CD8-positive, alpha-beta memory T cell (primary cell): ENCODE results near the gene PRSS56. TPM values are rescaled to one million over a fixed set of nuclear protein-coding genes. Genes with fewer than 3 reads are reported as not detected.

Experiments
- CTCF ChIA-PET: fragments of 350-600 bp; sonication (Branson Sonifier 250); formaldehyde crosslinking; loops from one replicate; lab custom pipeline; 2021; ENCODE audit warnings: antibody characterized with exemption; lab: Charles Lee
- POLR2A ChIA-PET: fragments of 350-600 bp; sonication (Branson Sonifier 250); formaldehyde crosslinking; loops from one replicate; lab custom pipeline; 2021; ENCODE audit warnings: antibody characterized with exemption; lab: Charles Lee
- DNase-seq, 5 donors: peaks; one replicate each; pipeline versions ENCODE4 v3.0.0 to v3.0.0-alpha.2; 2020 to 2022; ENCODE audit warnings: mixed read lengths in 1 of 5
- H3K27ac ChIP-seq: one replicate; pipeline ENCODE4 v1.7.0; 2013; ENCODE audit warnings: low read depth, mild to moderate bottlenecking, low read length, moderate library complexity
- H3K27me3 ChIP-seq: 2 replicates; pipeline ENCODE4 v1.7.0; 2013; ENCODE audit warnings: low read length, mild to moderate bottlenecking; ENCODE audit not compliant: insufficient read depth, poor library complexity, severe bottlenecking
- H3K36me3 ChIP-seq: 2 replicates; pipeline ENCODE4 v1.7.0; 2013; ENCODE audit warnings: mild to moderate bottlenecking, low read length, moderate library complexity; ENCODE audit not compliant: insufficient read depth
- H3K4me1 ChIP-seq: 2 replicates; pipeline ENCODE4 v1.7.0; 2013; ENCODE audit warnings: mild to moderate bottlenecking, low read length, moderate library complexity; ENCODE audit not compliant: insufficient read depth
- H3K4me3 ChIP-seq: 2 replicates; pipeline ENCODE4 v1.7.0; 2013; ENCODE audit warnings: mild to moderate bottlenecking, low read length
- H3K9me3 ChIP-seq: 2 replicates; pipeline ENCODE4 v1.7.0; 2013; ENCODE audit warnings: mild to moderate bottlenecking, low read length
- H3K27ac Mint-ChIP-seq, 8 donors: one replicate each; pipeline ENCODE4 v1.8.0; 2020 to 2021; ENCODE audit warnings: mixed read lengths in 8 of 8, mild to moderate bottlenecking in 6 of 8, inconsistent platforms in 3 of 8, moderate library complexity in 3 of 8
- H3K27me3 Mint-ChIP-seq, 2 donors: one replicate each; pipeline ENCODE4 v1.8.0; 2020 to 2021; ENCODE audit warnings: mixed read lengths in 2 of 2, mild to moderate bottlenecking in 1 of 2, moderate library complexity in 1 of 2
- H3K36me3 Mint-ChIP-seq, 3 donors: one replicate each; pipeline ENCODE4 v1.8.0; 2020 to 2021; ENCODE audit warnings: mixed read lengths in 3 of 3, inconsistent platforms in 1 of 3, mild to moderate bottlenecking in 1 of 3
- H3K4me1 Mint-ChIP-seq, 3 donors: one replicate each; pipeline ENCODE4 v1.8.0; 2020 to 2021; ENCODE audit warnings: mixed read lengths in 3 of 3, inconsistent platforms in 1 of 3, mild to moderate bottlenecking in 1 of 3
- H3K4me3 Mint-ChIP-seq, 7 donors: one replicate each; pipeline ENCODE4 v1.8.0; 2020 to 2021; ENCODE audit warnings: mixed read lengths in 7 of 7, mild to moderate bottlenecking in 6 of 7, moderate library complexity in 4 of 7, inconsistent platforms in 2 of 7
- H3K9me3 Mint-ChIP-seq, 5 donors: one replicate each; pipeline ENCODE4 v1.8.0; 2020 to 2022; ENCODE audit warnings: mixed read lengths in 5 of 5, mild to moderate bottlenecking in 3 of 5, moderate library complexity in 2 of 5, inconsistent platforms in 1 of 5
- polyA plus RNA-seq: library from polyadenylated mRNA; unstranded; fragments of 300-500 nt; fragmentation: Illumina TruSeq; gene quantifications from one replicate; pipeline ENCODE4 v1.2.3, GENCODE V29; 2021
- total RNA-seq, 2 experiments: library from RNA; stranded (reverse); gene quantifications; one replicate each; pipeline ENCODE4 v1.2.3, GENCODE V29; 2021

The PRSS56 gene
- total RNA-seq (not detected), polyA plus RNA-seq (not detected)

DNA sequence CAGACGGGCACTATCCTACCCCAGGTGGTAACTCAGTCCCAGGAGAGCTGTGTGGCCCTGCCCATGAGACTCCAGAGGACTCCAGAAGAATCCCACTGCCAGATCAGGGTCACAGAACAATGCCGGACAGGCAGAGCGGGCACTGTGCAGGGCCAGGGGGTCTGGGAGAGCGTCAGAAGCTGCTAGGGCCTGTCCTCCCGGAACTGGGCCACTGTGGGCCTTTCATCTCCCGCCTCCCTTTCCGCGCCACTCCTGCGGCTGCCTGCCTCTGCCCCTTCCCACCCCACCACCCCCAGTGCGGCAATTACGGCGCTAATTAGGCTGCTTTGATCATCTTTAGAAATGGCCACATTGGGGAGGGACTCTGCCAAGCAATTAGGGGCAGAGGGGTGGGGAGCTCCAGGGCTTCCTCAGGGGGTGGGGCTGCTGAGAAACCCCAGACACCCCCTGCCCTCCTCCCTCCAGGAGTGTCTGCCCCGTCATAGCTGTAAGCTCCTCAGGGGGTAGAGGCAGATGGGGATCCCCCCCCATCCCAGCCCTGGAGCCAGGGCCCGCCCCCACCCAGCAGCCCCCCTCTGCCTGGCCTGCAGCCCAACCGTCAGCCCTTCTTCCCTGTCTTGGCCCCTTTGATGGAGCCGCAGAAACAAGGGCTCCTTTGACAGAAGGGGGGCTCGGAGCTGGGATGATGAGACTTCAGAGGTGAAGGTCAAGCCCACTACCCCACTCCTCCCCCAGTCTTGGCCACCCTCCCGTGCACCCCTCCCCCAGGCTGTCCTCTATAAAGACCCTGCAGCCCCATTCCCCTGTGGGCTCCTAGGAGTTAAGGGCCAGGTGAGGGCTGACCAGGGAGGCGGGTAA lies at the start of gene PRSS56:
Gene PRSS56, plus strand, starts transcription at position 808 of the 858 bp plus-strand sequence. CDS start 211 bp downstream, outside the sequence.
- H3K27ac ChIP-seq, result no peak within 1 kb of the TSS
- H3K4me3 ChIP-seq, result no peak within 1 kb of the TSS
- no peaks in the 10 kb centered on the region for H3K9me3 ChIP-seq
- Mint-ChIP-seq H3K4me1 (peaks cover 8 to 16% (median 8%) of the 10 kb centered on the region in 3 donors), H3K27me3 (peaks cover 25 to 35% of the 10 kb centered on the region in 2 donors), H3K9me3 (no peaks in the 10 kb centered on the region), H3K36me3 (no peaks in the 10 kb centered on the region), H3K27ac (no peak within 1 kb of the TSS), H3K4me3 (no peak within 1 kb of the TSS)
- peaks cover 10% of the 10 kb centered on the region for H3K4me1 ChIP-seq
- ChIA-PET POLR2A (no interaction called here), CTCF (interaction anchor here (1.6 kb wide), 1 partner anchor 12 kb away, joined by 6 read pairs; no protein-coding TSS in a partner anchor)
- H3K27me3 ChIP-seq, result peaks cover 22% of the 10 kb centered on the region
- H3K36me3 ChIP-seq, result no peaks in the 10 kb centered on the region
- DNase-seq, result no peak

- peaks cover 20% of the 10 kb centered on the region for H3K27me3 ChIP-seq
- no peaks in the 10 kb centered on the region for H3K36me3 ChIP-seq
- POLR2A ChIA-PET, result no interaction called here
- H3K4me1 Mint-ChIP-seq, result no peaks in the 10 kb centered on the region
- peaks cover 16 to 63% of the 10 kb centered on the region in 2 donors for H3K27me3 Mint-ChIP-seq
- no peaks in the 10 kb centered on the region for H3K36me3 Mint-ChIP-seq
- no peaks in the 10 kb centered on the region for H3K4me1 ChIP-seq
- CTCF ChIA-PET, result no interaction called here
- DNase-seq, result peak in 1 of 5 donors; percentile 9
- no peak overlapping the region for H3K4me3 ChIP-seq
- H3K27ac Mint-ChIP-seq, result no peak overlapping the region
- no peak overlapping the region for H3K4me3 Mint-ChIP-seq
- peaks cover 2 to 12% (median 6%) of the 10 kb centered on the region in 5 donors for H3K9me3 Mint-ChIP-seq
- H3K27ac ChIP-seq, result no peak overlapping the region
- H3K9me3 ChIP-seq, result no peaks in the 10 kb centered on the region
Observed at GRCh38 chr2:232473467-232473890, 46.7 kb upstream of the PRSS56 start.

GRCh38 chr2:232476045-232476444 lies 44.1 kb upstream of the PRSS56 start:
- no peaks in the 10 kb centered on the region for H3K4me1 Mint-ChIP-seq
- H3K27me3 ChIP-seq, result peaks cover 20% of the 10 kb centered on the region
- H3K4me3 ChIP-seq, result no peak overlapping the region
- no peak overlapping the region for H3K27ac ChIP-seq
- no peaks in the 10 kb centered on the region for H3K4me1 ChIP-seq
- peaks cover 2 to 12% (median 6%) of the 10 kb centered on the region in 5 donors for H3K9me3 Mint-ChIP-seq
- ChIA-PET POLR2A (no interaction called here), CTCF (no interaction called here)
- H3K9me3 ChIP-seq, result no peaks in the 10 kb centered on the region
- H3K36me3 Mint-ChIP-seq, result no peaks in the 10 kb centered on the region
- H3K27ac Mint-ChIP-seq, result no peak overlapping the region
- no peak for DNase-seq
- no peak overlapping the region for H3K4me3 Mint-ChIP-seq
- H3K36me3 ChIP-seq, result no peaks in the 10 kb centered on the region
- peaks cover 10 to 55% of the 10 kb centered on the region in 2 donors for H3K27me3 Mint-ChIP-seq

GRCh38 chr2:232476791-232477190 lies 43.4 kb upstream of the PRSS56 start:
- Histone ChIP-seq H3K36me3 (no peaks in the 10 kb centered on the region), H3K9me3 (no peaks in the 10 kb centered on the region), H3K4me3 (no peak overlapping the region), H3K4me1 (no peaks in the 10 kb centered on the region), H3K27me3 (peaks cover 20% of the 10 kb centered on the region), H3K27ac (no peak overlapping the region)
- CTCF ChIA-PET, result no interaction called here
- H3K36me3 Mint-ChIP-seq, result no peaks in the 10 kb centered on the region
- H3K9me3 Mint-ChIP-seq, result peaks cover 2 to 10% (median 6%) of the 10 kb centered on the region in 5 donors
- H3K4me1 Mint-ChIP-seq, result no peaks in the 10 kb centered on the region
- H3K27ac Mint-ChIP-seq, result no peak overlapping the region
- H3K27me3 Mint-ChIP-seq, result peaks cover 10 to 49% of the 10 kb centered on the region in 2 donors
- no peak overlapping the region for H3K4me3 Mint-ChIP-seq
- POLR2A ChIA-PET, result no interaction called here
- DNase-seq, result peak in 1 of 5 donors; percentile 33

GRCh38 chr2:232477751-232478510 lies 42.3 kb upstream of the PRSS56 start:
- CTCF ChIA-PET, result no interaction called here

GRCh38 chr2:232478571-232479340 lies 41.4 kb upstream of the PRSS56 start:
- Mint-ChIP-seq H3K4me3 (no peak overlapping the region), H3K9me3 (no peaks in the 10 kb centered on the region), H3K27me3 (peaks cover 7 to 35% of the 10 kb centered on the region in 2 donors), H3K36me3 (no peaks in the 10 kb centered on the region), H3K4me1 (no peaks in the 10 kb centered on the region), H3K27ac (no peak overlapping the region)
- ChIA-PET CTCF (no interaction called here), POLR2A (no interaction called here)
- Histone ChIP-seq H3K27ac (no peak overlapping the region), H3K27me3 (peaks cover 12% of the 10 kb centered on the region), H3K9me3 (no peaks in the 10 kb centered on the region), H3K4me1 (no peaks in the 10 kb centered on the region), H3K4me3 (no peak overlapping the region), H3K36me3 (no peaks in the 10 kb centered on the region)
- DNase-seq, result peak in 1 of 5 donors; percentile 24

More at GRCh38 chr2:232477751-232478510, 42.3 kb upstream of the PRSS56 start:
- Histone ChIP-seq H3K27ac (no peak overlapping the region), H3K9me3 (no peaks in the 10 kb centered on the region), H3K4me3 (no peak overlapping the region), H3K27me3 (peaks cover 20% of the 10 kb centered on the region), H3K36me3 (no peaks in the 10 kb centered on the region), H3K4me1 (no peaks in the 10 kb centered on the region)
- Mint-ChIP-seq H3K27ac (no peak overlapping the region), H3K4me3 (no peak overlapping the region), H3K36me3 (no peaks in the 10 kb centered on the region), H3K9me3 (peaks cover 0 to 2% (median under 1%) of the 10 kb centered on the region in 5 donors), H3K27me3 (peaks cover 7 to 41% of the 10 kb centered on the region in 2 donors), H3K4me1 (no peaks in the 10 kb centered on the region)
- POLR2A ChIA-PET, result no interaction called here
- peak in 1 of 5 donors; percentile 26 for DNase-seq

DNA sequence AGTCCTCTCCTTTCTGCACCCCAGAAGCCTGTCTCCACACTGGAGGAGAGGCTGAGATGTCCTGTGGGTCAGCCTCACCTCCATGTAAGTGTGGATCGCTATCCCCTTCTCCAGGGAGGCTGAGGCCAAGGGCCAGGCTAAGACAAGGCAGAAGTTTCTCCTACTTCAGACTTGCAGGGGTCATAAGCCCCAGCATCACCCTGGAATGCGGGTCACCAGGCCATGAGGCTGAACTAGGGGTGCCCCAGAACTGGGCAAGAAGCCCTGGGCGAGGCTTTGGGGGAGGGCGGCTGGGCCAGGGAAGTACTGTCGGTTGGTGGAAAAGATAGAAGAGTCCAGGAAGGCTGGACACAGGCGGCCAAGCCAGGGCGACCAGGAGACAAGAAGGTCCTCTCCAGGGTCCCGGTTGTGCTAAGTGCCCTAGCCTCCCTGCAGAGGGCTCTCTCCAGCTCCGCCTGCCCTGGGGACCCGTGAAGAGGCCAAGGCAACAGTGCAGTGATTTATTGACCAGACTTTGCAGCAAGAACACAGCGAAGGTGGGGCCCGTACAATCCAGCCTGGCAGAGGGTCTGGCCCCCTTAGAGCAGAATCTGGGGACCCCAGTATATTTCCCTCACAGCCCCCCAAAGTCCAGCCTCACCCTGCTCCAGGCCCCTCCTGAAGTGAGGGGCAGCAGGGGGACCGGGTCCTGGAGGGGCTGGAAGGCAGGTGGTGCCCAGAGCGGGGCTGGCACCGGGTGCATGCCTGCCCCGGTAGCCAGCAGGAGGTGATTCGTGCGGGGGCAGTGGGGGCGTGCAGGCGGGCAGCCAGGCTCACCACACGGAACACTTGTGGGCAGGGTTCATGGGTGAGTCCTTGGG lies 40.6 kb upstream of the PRSS56 start:
- no peaks in the 10 kb centered on the region for H3K4me1 Mint-ChIP-seq
- no peak overlapping the region for H3K27ac ChIP-seq
- POLR2A ChIA-PET, result no interaction called here
- no peaks in the 10 kb centered on the region for H3K9me3 ChIP-seq
- no peaks in the 10 kb centered on the region for H3K4me1 ChIP-seq
- peaks cover 4% of the 10 kb centered on the region for H3K27me3 ChIP-seq
- no peak overlapping the region for H3K4me3 Mint-ChIP-seq
- H3K27ac Mint-ChIP-seq, result no peak overlapping the region
- H3K4me3 ChIP-seq, result no peak overlapping the region
- CTCF ChIA-PET, result no interaction called here
- H3K36me3 Mint-ChIP-seq, result no peaks in the 10 kb centered on the region
- H3K9me3 Mint-ChIP-seq, result no peaks in the 10 kb centered on the region
- no peaks in the 10 kb centered on the region for H3K36me3 ChIP-seq
- peak in 1 of 5 donors; percentile 32 for DNase-seq
- H3K27me3 Mint-ChIP-seq, result peaks cover 11 to 34% of the 10 kb centered on the region in 2 donors
